Measurements from ENCODE around the gene EMC8.
A peak's percentile ranks its signal among the peaks of the same experiment; 100 is the strongest.
"Not testable (repeated sequence)": the region's sequence is repeated elsewhere in the genome, so short reads cannot be mapped to it uniquely, and the experiment has no call there.

EMC8 gene

GRCh38 chr16:85799497-85800320 lies at the start of gene EMC8, which contains the start of gene COX4I1:
Gene EMC8 (minus strand): TSS chr16:85799544. CDS start chr16:85799295, 249 bp downstream.
Gene COX4I1 (plus strand): TSS chr16:85799695. CDS start chr16:85801206, 1,511 bp downstream.
- peak; percentile 86 for DNase-seq (ENCODE audit: low read depth)

- no peak for DNase-seq (ENCODE audit: low read depth)
Observed at GRCh38 chr16:85848986-85849385, 49.6 kb upstream of the EMC8 start.

- DNase-seq (ENCODE audit: low read depth) = no peak
Observed at GRCh38 chr16:85847681-85848601, 48.6 kb upstream of the EMC8 start.

GRCh38 chr16:85847036-85847435 lies 47.7 kb upstream of the EMC8 start:
- DNase-seq (ENCODE audit: low read depth) = no peak

GRCh38 chr16:85846461-85846860 lies 47.1 kb upstream of the EMC8 start:
- DNase-seq (ENCODE audit: low read depth) = no peak

GRCh38 chr16:85845266-85845665 lies 45.9 kb upstream of the EMC8 start:
- DNase-seq (ENCODE audit: low read depth) = no peak

GRCh38 chr16:85844786-85845185 lies 45.4 kb upstream of the EMC8 start:
- no peak for DNase-seq (ENCODE audit: low read depth)

GRCh38 chr16:85844169-85844481 lies 44.8 kb upstream of the EMC8 start:
- DNase-seq (ENCODE audit: low read depth) = no peak

GRCh38 chr16:85843471-85844168 lies 44.3 kb upstream of the EMC8 start:
- DNase-seq (ENCODE audit: low read depth) = no peak

GRCh38 chr16:85842848-85843247 lies 43.5 kb upstream of the EMC8 start:
- no peak for DNase-seq (ENCODE audit: low read depth)

- DNase-seq (ENCODE audit: low read depth) = no peak
Observed at GRCh38 chr16:85842435-85842834, 43.1 kb upstream of the EMC8 start.

- no peak for DNase-seq (ENCODE audit: low read depth)
Observed at GRCh38 chr16:85840801-85841200, 41.5 kb upstream of the EMC8 start.

GRCh38 chr16:85840395-85840794 lies 41.1 kb upstream of the EMC8 start:
- no peak for DNase-seq (ENCODE audit: low read depth)

- no peak for DNase-seq (ENCODE audit: low read depth)
Observed at GRCh38 chr16:85839681-85840240, 40.4 kb upstream of the EMC8 start.

GRCh38 chr16:85838876-85839585 lies 39.7 kb upstream of the EMC8 start:
- no peak for DNase-seq (ENCODE audit: low read depth)

GRCh38 chr16:85838381-85838780 lies 39.0 kb upstream of the EMC8 start:
- DNase-seq (ENCODE audit: low read depth) = no peak

- DNase-seq (ENCODE audit: low read depth) = not testable (repeated sequence)
Observed at GRCh38 chr16:85837654-85838053, 38.3 kb upstream of the EMC8 start.

- DNase-seq (ENCODE audit: low read depth) = no peak
Observed at GRCh38 chr16:85836706-85837582, 37.6 kb upstream of the EMC8 start.

- DNase-seq (ENCODE audit: low read depth) = no peak
Observed at GRCh38 chr16:85835956-85836705, 36.8 kb upstream of the EMC8 start.
